Caco-2 (cell line): Measurements from ENCODE around the gene SFXN1. TPM values are rescaled to one million over a fixed set of nuclear protein-coding genes. Genes with fewer than 3 reads are reported as not detected.

Experiments used
- BruUV-seq: library from RNA; stranded (reverse); fragments of 400-500 nt; replicated peaks from 2 replicates; lab custom pipeline; 2021; lab: Mats Ljungman, UMichigan
- CTCF ChIA-PET: fragments of 300-600 bp; sonication (Branson Sonifier 250); formaldehyde crosslinking; loops from one replicate; lab custom pipeline; 2022; ENCODE audit warnings: antibody characterized with exemption; lab: Charles Lee
- POLR2A ChIA-PET: fragments of 300-600 bp; sonication (Branson Sonifier 250); formaldehyde crosslinking; loops from one replicate; lab custom pipeline; 2022; ENCODE audit warnings: antibody characterized with exemption; lab: Charles Lee
- DNase-seq, 2 experiments: peaks; one replicate each; pipeline versions ENCODE4 v3.0.0 to v3.0.0-alpha.2; 2020 to 2022
- H3K27me3 ChIP-seq: replicated peaks from 2 replicates; pipeline ENCODE4 v1.6.0; 2011; ENCODE audit warnings: low read length; ENCODE audit not compliant: control insufficient read depth, insufficient read depth
- H3K36me3 ChIP-seq: 2 replicates; pipeline ENCODE4 v1.5.1; 2011; ENCODE audit warnings: low read length; ENCODE audit not compliant: control insufficient read depth, insufficient read depth
- H3K4me1 ChIP-seq: fragments of 250-450 bp; sonication (Bioruptor Pico); 2 replicates; pipeline ENCODE4 v1.5.1; 2020; ENCODE audit warnings: mild to moderate bottlenecking
- H3K4me3 ChIP-seq: 2 replicates; pipeline ENCODE4 v1.5.1; 2011; ENCODE audit warnings: low read depth, mild to moderate bottlenecking, control low read depth, low read length
- H3K9me3 ChIP-seq: fragments of 250-450 bp; sonication (Bioruptor Pico); 2 replicates; pipeline ENCODE4 v1.5.1; 2020; ENCODE audit warnings: mild to moderate bottlenecking, moderate library complexity
- H3K27ac Mint-ChIP-seq: one replicate; pipeline ENCODE4 v1.8.0; 2022; ENCODE audit warnings: mixed read lengths; ENCODE audit not compliant: unreplicated experiment
- H3K27me3 Mint-ChIP-seq: one replicate; pipeline ENCODE4 v1.8.0; 2022; ENCODE audit warnings: mixed read lengths; ENCODE audit not compliant: insufficient read depth, unreplicated experiment
- H3K36me3 Mint-ChIP-seq: one replicate; pipeline ENCODE4 v1.8.0; 2022; ENCODE audit warnings: mild to moderate bottlenecking, mixed read lengths; ENCODE audit not compliant: insufficient read depth, unreplicated experiment
- H3K4me1 Mint-ChIP-seq: one replicate; pipeline ENCODE4 v1.8.0; 2022; ENCODE audit warnings: low read depth, mixed read lengths; ENCODE audit not compliant: unreplicated experiment
- H3K4me3 Mint-ChIP-seq: one replicate; pipeline ENCODE4 v1.8.0; 2022; ENCODE audit warnings: mild to moderate bottlenecking, moderate library complexity, mixed read lengths; ENCODE audit not compliant: unreplicated experiment
- H3K9me3 Mint-ChIP-seq: one replicate; pipeline ENCODE4 v1.8.0; 2022; ENCODE audit warnings: mixed read lengths; ENCODE audit not compliant: unreplicated experiment
- CTCF ChIP-seq, 2 experiments: fragments of 200-600 bp in 1 of 2; IDR thresholded peaks; 1 replicate in 1 of 2; 2 replicates in 1 of 2; pipeline versions ENCODE4 v1.5.1 to v1.8.0; 2011 to 2022; ENCODE audit warnings: antibody characterized with exemption in 1 of 2, control low read depth in 1 of 2, inconsistent platforms in 1 of 2, low read depth in 1 of 2, low read length in 1 of 2, mild to moderate bottlenecking in 1 of 2, moderate library complexity in 1 of 2; ENCODE audit not compliant: insufficient read depth in 1 of 2, severe bottlenecking in 1 of 2, unreplicated experiment in 1 of 2
- intact Hi-C: fragments of 100-400 bp; cut with micrococcal nuclease; formaldehyde crosslinking; loops from one replicate; pipeline ENCODE4 v1.10.0; 2022; ENCODE audit not compliant: unreplicated experiment
- total RNA-seq: library from RNA; stranded (reverse); gene quantifications from 2 replicates; pipeline ENCODE4 v1.2.3, GENCODE V29; 2022

SFXN1 gene
- total RNA-seq, 1 experiment from 2014 or later = 104 TPM

GRCh38 chr5:175520873-175521272 is 42.5 kb downstream of the SFXN1 start:
- no peak for DNase-seq
- no peaks in the 10 kb centered on the region for H3K9me3 Mint-ChIP-seq
- BruUV-seq = no TSS peak
- no peak overlapping the region for H3K4me3 ChIP-seq
- no peak overlapping the region for H3K4me3 Mint-ChIP-seq
- peaks cover 8% of the 10 kb centered on the region for H3K4me1 Mint-ChIP-seq
- peaks cover 2% of the 10 kb centered on the region for H3K36me3 ChIP-seq
- no peaks in the 10 kb centered on the region for H3K9me3 ChIP-seq
- POLR2A ChIA-PET = interaction anchor here (0.6 kb wide), 1 partner anchor 1000 kb away, joined by 3 read pairs; no protein-coding TSS in a partner anchor
- peaks cover 4% of the 10 kb centered on the region; the same call in 1 of the 2 replicates for H3K4me1 ChIP-seq
- CTCF ChIA-PET = no interaction called here
- TF ChIP-seq CTCF (IDR thresholded peaks at IDR 0.05; ENCODE audit: insufficient read depth in 1 of 2, low read depth in 1 of 2, low read length in 1 of 2, severe bottlenecking in 1 of 2, unreplicated experiment in 1 of 2) = no peak
- H3K27ac Mint-ChIP-seq = no peak overlapping the region
- H3K27me3 Mint-ChIP-seq = no peaks in the 10 kb centered on the region
- H3K36me3 Mint-ChIP-seq = peaks cover 76% of the 10 kb centered on the region
- intact Hi-C loops = no loop called here
- H3K27me3 ChIP-seq = no peaks in the 10 kb centered on the region

GRCh38 chr5:175521313-175521833 is 43.0 kb downstream of the SFXN1 start:
- Histone ChIP-seq H3K27me3 (no peaks in the 10 kb centered on the region), H3K4me1 (peaks cover 4% of the 10 kb centered on the region; the same call in 1 of the 2 replicates), H3K9me3 (no peaks in the 10 kb centered on the region), H3K4me3 (no peak overlapping the region), H3K36me3 (peaks cover 2% of the 10 kb centered on the region)
- no TSS peak for BruUV-seq
- Mint-ChIP-seq H3K36me3 (peaks cover 77% of the 10 kb centered on the region), H3K27me3 (no peaks in the 10 kb centered on the region), H3K4me1 (peaks cover 8% of the 10 kb centered on the region), H3K9me3 (no peaks in the 10 kb centered on the region), H3K4me3 (no peak overlapping the region), H3K27ac (no peak overlapping the region)
- ChIA-PET POLR2A (interaction anchor here (0.6 kb wide), 1 partner anchor 1001 kb away, joined by 3 read pairs; no protein-coding TSS in a partner anchor), CTCF (no interaction called here)
- DNase-seq = no peak
- intact Hi-C loops = no loop called here
- TF ChIP-seq CTCF (IDR thresholded peaks at IDR 0.05; ENCODE audit: insufficient read depth in 1 of 2, low read depth in 1 of 2, low read length in 1 of 2, severe bottlenecking in 1 of 2, unreplicated experiment in 1 of 2) = no peak

GRCh38 chr5:175523292-175523691 is 44.9 kb downstream of the SFXN1 start:
- no peak for DNase-seq
- no peaks in the 10 kb centered on the region for H3K27me3 ChIP-seq
- H3K4me3 ChIP-seq = no peak overlapping the region
- no peaks in the 10 kb centered on the region for H3K9me3 ChIP-seq
- intact Hi-C loops = no loop called here
- Mint-ChIP-seq H3K36me3 (peaks cover 73% of the 10 kb centered on the region), H3K4me3 (no peak overlapping the region), H3K4me1 (no peaks in the 10 kb centered on the region), H3K9me3 (no peaks in the 10 kb centered on the region), H3K27ac (no peak overlapping the region), H3K27me3 (no peaks in the 10 kb centered on the region)
- no peak for TF ChIP-seq CTCF (IDR thresholded peaks at IDR 0.05; ENCODE audit: insufficient read depth in 1 of 2, low read depth in 1 of 2, low read length in 1 of 2, severe bottlenecking in 1 of 2, unreplicated experiment in 1 of 2)
- POLR2A ChIA-PET = no interaction called here
- peaks cover 2% of the 10 kb centered on the region for H3K36me3 ChIP-seq
- BruUV-seq = no TSS peak
- no peaks in the 10 kb centered on the region for H3K4me1 ChIP-seq
- CTCF ChIA-PET = no interaction called here
